ENCODE measurements around the gene PPP4R4. TPM values are rescaled to one million over a fixed set of nuclear protein-coding genes. Genes with fewer than 3 reads are reported as not detected.

PPP4R4 gene
- total and polyA plus RNA-seq, 12 donors: 0.08 to 6.2 (median 0.55) TPM

- H3K4me1 ChIP-seq (replicated peaks in 1 of 2): no peaks in the 10 kb centered on the region
- no peaks in the 10 kb centered on the region for H3K9me3 ChIP-seq (replicated peaks in 1 of 3)
- intact Hi-C loops (cut with DNase I): no loop called here
- no peak overlapping the region for H3K4me3 ChIP-seq
- WGBS, 4 donors: 57 to 68% (median 62%) methylated on average over 2 of the region's 2 CpGs
- H3K36me3 ChIP-seq (replicated peaks in 1 of 2): no peaks in the 10 kb centered on the region
- no peaks in the 10 kb centered on the region for H3K27me3 ChIP-seq
- DNase-seq: no peak
- TF ChIP-seq CTCF (IDR thresholded peaks at IDR 0.05): no peak
- H3K27ac ChIP-seq: no peak overlapping the region
Observed at GRCh38 chr14:94225460-94226378, 51.6 kb downstream of the PPP4R4 start.

- 51 to 60% (median 55%) methylated on average over 4 of the region's 4 CpGs for WGBS, 4 donors
- no peak for TF ChIP-seq POLR2A (IDR thresholded peaks at IDR 0.05)
- TF ChIP-seq CTCF (IDR thresholded peaks at IDR 0.05): no peak
Observed at GRCh38 chr14:94227029-94227428, 52.9 kb downstream of the PPP4R4 start.

GRCh38 chr14:94237046-94237445, 62.9 kb downstream of the PPP4R4 start:
- DNase-seq: no peak
- no peak overlapping the region for H3K27ac ChIP-seq
- intact Hi-C loops (cut with DNase I): no loop called here
- no peaks in the 10 kb centered on the region for H3K36me3 ChIP-seq (replicated peaks in 1 of 2)
- H3K4me3 ChIP-seq: no peak overlapping the region
- no peaks in the 10 kb centered on the region for H3K9me3 ChIP-seq (replicated peaks in 1 of 3)
- no peaks in the 10 kb centered on the region for H3K27me3 ChIP-seq
- no peaks in the 10 kb centered on the region for H3K4me1 ChIP-seq (replicated peaks in 1 of 2)
- no peak for TF ChIP-seq POLR2A (IDR thresholded peaks at IDR 0.05)
- TF ChIP-seq CTCF (IDR thresholded peaks at IDR 0.05): no peak

More at GRCh38 chr14:94227029-94227428, 52.9 kb downstream of the PPP4R4 start:
- no peak overlapping the region for H3K27ac ChIP-seq
- H3K4me3 ChIP-seq: no peak overlapping the region
- DNase-seq: no peak
- intact Hi-C loops (cut with DNase I): no loop called here
- H3K36me3 ChIP-seq (replicated peaks in 1 of 2): no peaks in the 10 kb centered on the region
- no peaks in the 10 kb centered on the region for H3K27me3 ChIP-seq
- H3K9me3 ChIP-seq (replicated peaks in 1 of 3): no peaks in the 10 kb centered on the region
- no peaks in the 10 kb centered on the region for H3K4me1 ChIP-seq (replicated peaks in 1 of 2)

- intact Hi-C loops (cut with DNase I): no loop called here
- WGBS, 4 donors: 67 to 85% (median 79%) methylated on average over 4 of the region's 4 CpGs
- TF ChIP-seq POLR2A (IDR thresholded peaks at IDR 0.05) (no peak), CTCF (IDR thresholded peaks at IDR 0.05) (no peak)
Observed at GRCh38 chr14:94237983-94238382, 63.9 kb downstream of the PPP4R4 start.

More at GRCh38 chr14:94237983-94238382, 63.9 kb downstream of the PPP4R4 start:
- Histone ChIP-seq H3K36me3 (replicated peaks in 1 of 2) (no peaks in the 10 kb centered on the region), H3K27ac (no peak overlapping the region), H3K9me3 (replicated peaks in 1 of 3) (no peaks in the 10 kb centered on the region), H3K4me1 (replicated peaks in 1 of 2) (no peaks in the 10 kb centered on the region), H3K4me3 (no peak overlapping the region), H3K27me3 (no peaks in the 10 kb centered on the region)
- DNase-seq: no peak
